GM18870 (cell line): ENCODE results near the gene GPX4.

Source experiments
- ATAC-seq: cut with Tn5 transposase; IDR thresholded peaks from one replicate; pipeline ENCODE4 v1.9.1; 2021; ENCODE audit warnings: moderate library complexity; ENCODE audit not compliant: unreplicated experiment

Gene GPX4

DNA sequence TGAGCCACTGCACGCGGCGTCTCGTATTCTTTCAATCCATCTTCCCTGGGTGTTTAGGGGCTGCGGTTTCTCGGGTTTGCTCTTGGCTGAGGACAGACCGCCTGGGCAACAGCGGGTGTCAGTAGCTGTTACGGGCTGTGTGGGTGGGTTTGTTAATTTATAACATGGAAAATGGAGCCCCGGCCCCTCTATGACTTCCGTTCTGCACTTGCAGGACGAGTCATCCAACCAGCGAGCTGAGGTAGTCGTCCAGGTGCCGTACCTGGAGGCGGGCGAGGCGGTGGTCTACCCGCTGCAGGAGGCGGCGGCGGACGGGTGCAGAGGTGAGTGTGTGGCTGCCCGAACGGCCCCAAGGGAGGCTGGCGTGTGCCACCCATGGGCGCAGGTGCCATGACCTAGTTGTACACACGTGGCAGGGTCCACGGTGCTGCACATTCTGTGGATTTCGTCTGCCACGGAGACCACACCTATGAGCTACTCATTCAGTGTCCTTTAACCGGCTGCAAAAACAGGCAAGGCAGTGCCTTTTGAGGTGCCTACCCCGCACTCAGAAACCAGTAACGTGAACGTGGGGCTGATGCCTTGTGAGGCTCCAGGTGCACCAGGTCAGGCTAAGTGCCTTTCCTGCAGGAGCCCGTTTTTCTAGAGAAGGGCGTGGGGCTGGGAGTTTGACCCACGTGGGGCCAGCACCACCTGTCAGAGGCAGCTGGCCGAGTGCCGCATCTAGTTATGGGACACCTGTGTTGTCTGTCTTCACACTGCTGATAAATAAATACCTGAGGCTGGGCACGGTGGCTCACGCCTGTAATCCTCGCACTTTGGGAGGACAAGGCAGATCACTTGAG is 19.5 kb upstream of the GPX4 start:
- no peak for ATAC-seq

DNA sequence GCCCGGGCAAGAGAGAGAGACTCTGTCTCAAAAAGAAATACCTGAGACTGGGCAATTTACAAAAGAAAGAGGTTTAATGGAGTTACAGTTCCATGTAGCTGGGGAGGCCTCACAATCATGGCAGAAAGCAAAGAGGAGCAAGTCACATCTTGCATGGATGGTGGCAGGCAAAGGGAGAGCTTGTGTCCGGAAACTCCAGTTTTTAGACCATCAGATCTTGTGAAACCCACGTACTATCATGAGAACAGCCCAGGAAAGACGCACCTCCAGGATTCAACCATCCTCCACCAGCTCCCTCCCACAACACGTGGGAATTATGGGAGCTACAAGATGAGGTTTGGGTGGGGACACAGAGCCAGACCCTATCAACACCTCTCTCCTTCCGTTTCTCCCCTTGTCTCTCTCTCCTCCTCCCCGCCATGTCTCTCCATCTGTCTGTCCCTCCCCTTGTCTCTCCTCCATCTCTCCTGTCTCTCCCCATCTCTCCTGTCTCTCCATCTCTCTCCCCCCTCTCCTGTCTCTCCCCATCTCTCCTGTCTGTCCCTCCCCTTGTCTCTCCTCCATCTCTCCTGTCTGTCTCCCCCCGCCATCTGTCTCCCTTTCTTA is 18.6 kb upstream of the GPX4 start:
- ATAC-seq = no peak

DNA sequence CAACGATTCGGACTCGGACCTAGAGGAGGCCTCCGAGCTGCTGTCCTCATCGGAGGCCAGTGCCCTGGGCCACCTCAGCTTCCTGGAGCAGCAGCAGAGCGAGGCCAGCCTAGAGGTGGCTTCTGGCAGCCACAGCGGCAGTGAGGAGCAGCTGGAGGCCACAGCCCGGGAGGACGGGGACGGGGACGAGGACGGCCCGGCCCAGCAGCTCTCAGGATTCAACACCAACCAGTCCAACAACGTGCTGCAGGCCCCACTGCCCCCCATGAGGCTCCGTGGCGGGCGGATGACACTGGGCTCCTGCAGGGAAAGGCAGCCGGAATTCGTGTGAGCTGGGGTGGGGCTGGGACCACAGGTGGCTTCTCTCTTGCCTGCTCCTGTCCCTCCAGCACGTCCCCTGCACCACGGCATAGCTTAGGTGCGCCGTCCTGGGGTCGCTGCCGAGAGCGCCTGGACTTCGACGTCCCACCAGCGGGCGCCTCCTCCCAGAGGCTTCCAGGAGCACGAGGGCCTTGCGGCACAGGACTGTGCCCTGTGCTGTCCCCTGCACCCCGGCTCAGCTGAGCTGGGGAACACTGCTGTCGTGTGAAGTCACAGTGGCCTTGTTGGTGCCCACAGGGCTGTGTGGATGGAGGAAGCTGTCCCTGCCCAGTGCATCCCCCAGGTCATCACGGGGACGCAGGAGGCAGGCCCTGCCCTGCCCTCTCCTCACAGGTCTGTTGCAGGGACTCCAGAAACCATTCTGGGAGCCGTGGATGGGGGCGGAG is 17.9 kb upstream of the GPX4 start:
- no peak for ATAC-seq

DNA sequence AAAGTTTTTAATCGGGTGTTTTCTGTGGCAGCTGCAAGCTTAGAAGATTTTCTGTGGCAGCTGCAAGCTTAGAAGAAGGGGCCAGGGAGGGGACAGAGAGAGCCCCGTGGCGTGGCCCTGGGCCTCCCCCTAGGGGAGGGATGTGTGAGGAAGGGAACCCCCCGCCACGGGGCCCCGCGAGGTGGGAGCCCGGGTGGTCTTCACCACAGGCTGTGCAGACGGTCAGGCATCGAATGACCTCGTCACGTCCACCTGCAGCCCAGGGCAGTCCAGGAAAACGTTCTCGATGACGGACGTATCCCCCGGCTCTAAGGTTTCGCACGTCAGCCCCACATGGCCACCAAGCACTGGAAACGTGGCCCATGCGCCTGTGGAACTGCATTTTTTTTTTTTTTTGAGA is 17.2 kb upstream of the GPX4 start:
- no peak for ATAC-seq

DNA sequence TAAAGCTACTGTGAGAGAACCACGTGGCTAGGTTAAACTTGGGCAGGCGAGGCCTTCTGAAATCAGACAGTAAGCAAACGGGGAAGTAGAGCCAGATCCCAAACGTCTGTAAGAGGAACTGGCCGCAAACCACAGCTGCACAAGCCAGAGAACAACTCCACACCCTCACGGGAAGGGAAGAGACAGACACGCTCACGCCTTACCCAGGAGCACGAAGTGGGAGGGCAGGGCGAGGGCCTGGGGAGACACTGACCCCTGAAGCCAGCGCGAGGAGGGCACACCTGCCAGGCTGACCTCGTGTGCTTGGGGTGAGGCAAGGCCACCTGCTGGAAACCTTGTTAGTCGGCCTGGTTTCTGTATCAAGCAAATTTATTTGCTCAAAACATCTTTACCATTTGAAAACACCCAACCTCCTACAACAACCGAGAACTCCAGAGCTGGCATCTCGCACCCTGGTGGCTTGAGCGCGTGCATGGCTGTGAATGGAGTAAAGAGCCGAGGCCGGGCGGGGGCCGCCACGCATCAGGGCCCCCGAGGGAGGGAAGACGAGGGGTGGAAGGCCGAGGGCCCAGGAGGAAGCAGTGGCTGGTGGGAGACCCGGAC is 15.9 kb upstream of the GPX4 start:
- no peak for ATAC-seq

DNA sequence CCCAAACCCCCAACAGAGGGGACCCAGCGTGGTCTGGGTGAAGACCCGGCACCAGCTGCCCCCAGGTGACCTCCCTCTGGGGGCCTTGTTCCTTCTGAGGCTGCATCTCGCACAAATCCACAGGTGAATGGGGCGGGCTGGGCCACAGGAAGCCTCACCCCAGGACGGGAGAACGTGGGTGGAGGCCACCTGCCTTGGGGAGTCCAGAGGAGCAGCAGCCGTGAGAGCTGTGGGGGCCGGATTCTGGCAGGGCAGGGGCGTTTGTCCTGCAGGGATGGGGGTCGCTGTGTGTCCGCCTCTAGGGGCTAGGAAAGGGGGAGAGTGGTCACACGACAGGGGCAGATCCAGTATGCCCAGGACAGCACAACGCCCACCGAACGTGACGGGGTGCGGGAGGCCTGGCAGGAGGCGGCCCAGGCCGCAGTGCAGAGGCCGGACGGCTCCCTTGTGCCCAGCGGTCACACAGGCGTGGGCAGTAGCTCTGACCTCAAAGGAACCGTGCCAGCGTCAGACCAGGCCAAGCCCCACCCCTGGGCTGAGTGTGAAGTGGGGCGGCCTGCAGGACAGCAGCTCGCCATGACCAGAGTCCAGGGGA is 15.3 kb upstream of the GPX4 start:
- no peak for ATAC-seq

DNA sequence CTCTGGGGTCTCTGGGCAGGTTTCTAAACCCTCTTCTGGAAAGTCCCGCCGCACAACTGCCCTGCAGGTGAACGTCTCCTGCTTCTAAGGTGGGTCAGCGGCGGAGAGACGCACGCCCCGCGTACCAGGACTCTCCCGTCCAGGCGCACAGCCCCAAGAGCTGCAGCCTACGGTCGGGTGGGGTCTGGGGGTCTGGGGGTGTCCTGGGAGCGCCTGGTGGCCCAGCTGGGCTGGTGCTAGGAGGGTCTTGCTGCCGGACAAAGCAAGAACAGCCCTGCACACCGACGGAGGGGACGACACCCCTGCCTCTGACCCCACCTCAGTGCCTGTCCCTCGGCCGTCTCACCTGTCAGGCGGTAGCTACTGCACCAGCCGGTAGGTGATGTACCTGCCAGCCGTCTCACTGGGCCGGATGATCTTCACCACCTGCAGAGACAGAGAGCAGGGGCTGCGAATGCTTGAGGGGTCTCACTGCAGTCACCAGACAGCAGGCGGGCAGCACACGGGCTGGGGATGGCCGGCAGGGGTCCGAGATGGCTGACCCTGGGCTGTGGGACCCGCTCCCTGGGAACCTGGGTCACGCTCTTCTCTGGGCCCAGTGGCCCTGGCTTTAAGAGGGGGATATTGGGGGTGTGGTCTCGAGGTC is 14.5 kb upstream of the GPX4 start:
- no peak for ATAC-seq

DNA sequence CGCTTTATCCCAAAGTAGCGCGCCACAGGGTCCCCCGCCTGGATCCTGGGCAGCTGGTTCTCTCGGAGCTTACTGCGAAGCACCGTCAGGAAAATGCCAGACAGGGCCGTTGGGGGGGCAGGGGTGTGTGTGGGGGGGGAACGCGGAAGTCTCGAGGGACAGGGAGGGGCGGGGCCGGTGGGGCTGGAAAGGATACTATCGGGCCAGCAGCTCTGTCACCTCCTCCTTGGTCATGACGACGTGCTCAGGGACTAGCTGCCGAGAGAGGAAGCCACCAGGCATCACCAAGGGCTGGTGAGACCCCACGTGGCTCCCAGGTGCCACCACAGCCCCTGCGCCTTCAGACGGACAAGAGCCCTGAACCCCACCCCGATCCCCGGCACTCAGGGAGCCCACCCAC is 13.9 kb upstream of the GPX4 start:
- ATAC-seq = no peak

DNA sequence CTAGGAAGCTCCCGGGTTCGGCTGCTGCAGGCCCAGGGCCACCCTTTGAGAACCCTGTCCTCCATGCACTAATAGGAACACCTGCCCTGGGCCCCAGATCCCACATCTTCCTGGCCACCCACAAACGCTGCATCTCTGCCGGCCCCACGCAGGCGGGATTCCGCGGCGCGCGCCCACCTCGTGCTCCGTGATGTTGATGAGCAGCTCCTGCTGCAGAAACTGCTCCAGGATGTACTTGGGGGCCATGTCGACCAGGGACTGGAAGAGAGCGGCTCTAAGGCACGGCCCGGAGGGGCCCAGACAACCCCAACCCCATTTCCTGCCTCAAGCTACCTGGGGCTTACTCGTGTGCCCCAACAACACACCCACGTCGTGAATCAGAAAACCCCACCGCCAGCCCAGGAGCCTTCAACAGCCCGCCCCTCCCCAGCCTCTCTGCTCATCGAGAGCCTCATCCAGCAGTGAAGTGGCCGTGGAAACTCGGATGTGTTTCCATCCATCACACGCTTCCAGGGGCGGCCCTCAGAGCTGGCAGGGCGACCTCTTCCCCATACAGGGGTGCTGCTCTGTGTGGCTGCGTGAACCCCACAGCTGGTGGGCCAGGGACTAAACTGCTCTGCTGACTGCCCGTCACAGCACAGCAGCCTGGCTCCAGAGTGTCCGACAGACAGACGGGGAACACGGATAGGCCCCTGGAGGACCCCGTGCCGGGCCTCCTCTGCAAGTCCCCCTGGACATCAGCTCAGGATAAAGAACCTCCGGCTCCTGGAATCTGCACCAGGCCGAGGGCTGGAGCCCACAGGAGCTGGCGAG is 12.9 kb upstream of the GPX4 start:
- ATAC-seq = no peak

DNA sequence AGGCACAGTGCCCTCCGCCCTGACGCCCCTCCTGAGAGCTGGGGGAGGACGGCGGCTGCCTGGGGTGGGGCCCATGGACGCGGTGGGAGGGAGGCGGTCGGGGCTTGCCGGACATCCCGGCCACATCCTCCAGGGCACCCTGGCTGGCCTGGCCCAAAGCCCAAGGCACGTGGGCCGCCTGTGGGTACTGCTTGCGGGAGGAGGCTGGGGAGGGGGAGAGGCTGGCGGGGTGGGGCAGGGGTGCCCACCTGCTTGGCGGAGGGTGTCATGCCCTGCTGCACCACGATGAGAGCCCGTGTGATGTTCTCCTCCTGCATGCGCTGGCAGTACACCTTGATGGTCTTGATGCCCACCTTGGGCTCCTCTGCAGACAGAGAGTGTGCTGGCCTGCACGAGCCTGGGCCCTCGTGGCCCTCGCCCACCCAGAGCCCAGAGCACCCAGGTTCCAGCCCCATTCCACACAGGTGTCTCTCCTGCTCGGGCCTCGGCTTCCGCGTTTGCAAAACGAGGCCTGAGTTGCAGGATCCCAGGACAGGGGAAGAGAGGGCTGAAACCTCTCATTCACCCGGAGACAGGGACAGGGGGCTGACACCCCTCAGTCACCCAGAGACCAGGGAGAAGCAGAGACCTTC is 12.1 kb upstream of the GPX4 start:
- ATAC-seq = no peak

DNA sequence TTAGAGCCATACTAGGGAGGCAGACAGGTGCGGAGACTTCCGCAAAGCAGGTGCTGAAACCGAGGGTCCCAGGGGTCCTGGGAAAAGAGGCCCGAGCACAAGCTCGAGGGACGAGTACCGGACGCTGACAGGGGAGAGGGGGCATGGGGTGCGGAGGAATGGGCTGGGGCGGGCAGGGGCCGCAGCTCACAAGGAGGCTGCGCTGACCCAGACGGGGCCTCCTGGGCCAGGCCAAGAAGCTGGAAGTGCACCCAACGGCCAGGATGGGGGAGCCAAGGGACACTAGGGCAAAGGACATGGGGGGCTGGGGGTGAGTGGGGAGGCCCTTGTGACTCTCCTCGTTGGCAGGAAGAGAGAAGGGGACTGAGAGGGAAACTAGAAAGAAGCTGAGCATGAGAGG is 10.5 kb upstream of the GPX4 start:
- ATAC-seq = no peak

DNA sequence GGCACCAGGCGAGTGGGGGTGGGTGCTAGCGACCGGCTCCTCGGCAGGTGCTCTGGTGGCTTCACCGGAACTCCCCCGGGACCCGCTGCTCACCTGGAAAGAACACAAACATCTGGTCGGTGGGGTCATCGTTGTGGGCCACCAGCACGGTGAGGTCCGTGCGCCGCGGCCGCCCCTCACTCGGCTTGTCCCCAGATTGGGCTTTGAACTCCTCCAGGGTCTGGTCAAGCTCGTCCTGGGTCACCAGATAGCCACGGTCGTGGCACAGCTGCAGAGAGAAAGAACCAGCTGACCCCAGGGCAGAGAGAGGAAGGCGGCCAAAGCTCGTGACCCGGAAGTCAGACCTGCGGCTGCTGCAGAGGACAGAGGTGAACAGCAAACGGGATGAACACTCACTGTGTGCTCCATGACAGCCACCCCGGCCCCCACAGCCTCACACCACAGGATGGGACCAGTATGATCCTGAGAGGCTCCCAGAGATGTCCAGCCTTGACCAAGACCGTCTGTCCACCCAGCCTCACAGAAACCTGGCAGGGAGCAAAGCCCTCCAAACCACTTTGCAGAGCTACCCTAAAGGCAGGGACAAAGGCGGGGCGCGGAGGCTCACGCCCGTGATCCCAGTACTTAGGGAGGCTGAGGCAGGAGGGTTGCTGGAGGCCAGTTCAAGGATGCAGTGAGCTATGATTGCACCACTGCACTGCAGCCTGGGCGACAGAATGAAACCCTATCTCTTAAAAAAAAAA is 9.8 kb upstream of the GPX4 start:
- no peak for ATAC-seq

DNA sequence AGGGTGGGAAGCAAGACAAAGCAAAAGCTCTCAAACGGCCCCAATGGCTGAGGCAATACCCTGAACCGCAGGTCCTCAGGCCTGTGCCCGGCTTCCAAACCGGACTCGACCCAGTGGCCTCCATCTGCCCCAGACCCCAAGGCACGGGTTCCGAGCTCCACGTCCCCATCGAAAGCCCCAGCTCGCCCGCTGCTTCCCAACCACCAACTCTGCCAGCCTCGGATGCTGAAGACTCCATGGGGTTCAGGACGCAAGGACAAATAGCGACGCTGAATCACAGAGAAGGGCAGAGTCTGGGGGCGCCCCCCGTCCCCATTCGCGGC is 9.2 kb upstream of the GPX4 start:
- ATAC-seq = no peak

DNA sequence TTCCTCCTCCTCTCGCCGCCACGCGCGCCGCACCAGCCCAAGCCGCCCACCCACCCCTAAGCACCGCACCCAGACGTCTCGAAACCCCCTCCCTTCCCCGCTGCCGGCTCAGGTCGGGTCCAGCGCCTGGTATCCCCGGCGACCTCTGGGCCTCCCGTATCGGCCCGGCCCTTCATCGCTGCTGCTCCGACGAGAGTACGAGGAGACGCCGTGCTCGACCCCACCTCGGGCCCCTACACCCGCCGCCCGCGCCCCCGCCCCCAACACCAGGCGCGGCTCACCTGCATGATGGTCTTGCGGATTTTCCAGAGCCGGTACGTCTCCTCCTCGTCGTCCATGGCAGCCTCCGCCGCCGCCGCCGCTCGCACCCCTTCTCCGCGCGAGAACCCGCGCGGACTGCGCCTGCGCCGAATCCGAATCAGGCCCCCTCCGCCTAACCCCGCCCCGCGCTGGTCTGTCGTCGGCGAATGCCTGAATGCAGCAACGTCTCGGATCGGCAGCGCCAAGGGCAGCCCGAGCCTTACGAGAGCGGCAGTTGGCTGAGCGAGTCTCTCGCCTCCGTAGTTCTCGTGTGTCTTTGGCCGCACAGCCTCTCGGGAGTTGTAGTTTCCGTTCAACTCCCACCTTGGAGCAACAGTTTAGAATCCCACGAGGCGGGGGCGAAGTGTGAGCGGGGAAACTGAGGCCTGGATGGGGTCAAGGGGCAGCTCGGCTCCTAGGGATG is 8.7 kb upstream of the GPX4 start, which contains the start of gene POLR2E:
Gene POLR2E, minus strand, starts transcription at position 398 of the 724 bp plus-strand sequence. Its CDS starts 60 bp downstream, at position 338.
- peak; percentile 68 for ATAC-seq

DNA sequence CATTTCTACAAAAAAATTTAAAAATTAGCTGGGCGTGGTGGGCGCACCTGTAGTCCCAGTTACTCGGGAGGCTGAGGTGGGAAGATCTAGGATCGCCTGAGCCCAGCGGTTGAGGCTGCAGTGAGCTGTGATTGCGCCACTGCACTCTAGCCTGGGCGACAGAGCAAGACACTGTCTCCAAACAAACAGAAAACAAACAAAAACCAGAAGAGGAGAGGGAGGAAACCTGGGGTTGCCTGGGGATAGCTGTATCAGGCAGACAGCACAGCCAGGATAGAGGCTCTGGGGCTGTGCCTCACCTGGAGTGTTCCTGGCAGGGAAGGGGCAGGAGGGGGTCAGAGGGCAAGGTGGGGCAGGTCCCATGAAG is 6.0 kb upstream of the GPX4 start:
- no peak for ATAC-seq

DNA sequence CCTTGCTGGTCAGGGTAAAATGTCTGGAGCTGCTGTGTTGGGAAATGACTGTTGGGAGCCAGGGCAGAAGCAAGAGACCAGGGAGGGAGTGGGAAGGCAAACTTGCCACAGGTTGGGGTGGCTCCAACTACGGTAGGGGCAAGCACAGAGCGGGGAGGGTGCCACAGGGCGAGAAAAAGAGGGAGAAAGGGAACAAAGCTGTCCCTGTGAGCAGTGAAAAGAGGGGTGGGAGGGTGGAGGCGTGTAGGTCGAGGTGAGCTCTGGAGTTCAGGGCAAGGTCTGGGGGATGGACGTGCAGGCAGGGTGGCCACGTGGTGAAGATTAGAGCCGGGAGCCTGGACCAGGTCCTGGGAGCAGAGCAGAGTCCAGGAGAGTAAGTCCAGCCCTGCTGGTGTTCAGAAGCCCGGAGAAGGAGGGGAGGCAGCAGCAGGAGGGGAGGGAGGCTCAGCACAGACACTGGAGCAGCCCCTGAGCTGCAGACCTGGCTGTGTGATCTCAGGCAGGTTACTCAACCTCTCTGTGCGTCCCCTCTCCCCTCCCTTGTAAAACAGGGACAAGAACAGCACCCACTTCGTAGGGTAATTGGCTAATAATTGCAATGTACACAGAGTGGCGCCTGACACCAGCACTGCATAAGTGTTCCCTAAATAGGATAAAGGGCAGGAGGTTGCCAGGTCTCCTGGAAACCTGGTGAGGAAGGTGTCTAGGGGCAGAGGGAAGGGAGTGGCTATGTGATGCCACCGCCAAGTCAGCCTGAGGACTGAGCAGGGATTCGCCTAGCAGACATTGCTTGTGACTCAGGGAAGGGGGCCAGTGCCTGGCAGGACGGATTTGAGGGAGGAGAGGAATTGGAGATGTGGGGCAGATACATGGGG is 5.4 kb upstream of the GPX4 start:
- ATAC-seq = no peak

DNA sequence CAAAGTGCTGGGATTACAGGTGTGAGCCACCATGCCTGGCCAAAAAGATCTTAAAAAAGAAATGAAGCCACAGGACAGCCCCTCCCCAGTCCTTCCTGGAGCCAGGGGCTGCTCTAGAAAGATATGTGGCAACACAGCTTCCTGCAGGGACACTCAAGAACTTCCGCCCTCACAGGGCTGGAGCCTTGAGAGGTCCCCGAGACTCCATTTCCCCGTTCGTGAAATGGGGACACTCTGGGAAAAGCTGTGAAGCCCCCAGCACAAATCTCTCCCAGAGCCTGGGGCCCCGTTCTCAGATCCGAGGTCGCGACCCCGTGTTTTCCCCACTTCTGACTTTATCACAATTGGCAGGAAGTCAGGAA is 2.5 kb upstream of the GPX4 start:
- no peak for ATAC-seq
